Measurements from ENCODE around the gene LRRC63. TPM values are rescaled to one million over a fixed set of nuclear protein-coding genes. Genes with fewer than 3 reads are reported as not detected.

Gene LRRC63
- total RNA-seq, 4 donors from 2014 or later = 0.33 to 1.4 (median 0.38) TPM; not detected in 1

- TF ChIP-seq CTCF (IDR thresholded peaks at IDR 0.05; ENCODE audit: low read depth) = no peak
Measured at GRCh38 chr13:46181840-46182490, 29.8 kb upstream of the LRRC63 start, which contains the start of gene LCP1. LCP1 (minus strand) TSS chr13:46182177; CDS start chr13:46159662, 22,515 bp downstream.

- TF ChIP-seq CTCF (IDR thresholded peaks at IDR 0.05; ENCODE audit: low read depth) = no peak
Measured at GRCh38 chr13:46182491-46182877, 29.2 kb upstream of the LRRC63 start.

- TF ChIP-seq CTCF (IDR thresholded peaks at IDR 0.05; ENCODE audit: low read depth) = no peak
Measured at GRCh38 chr13:46183018-46183946, 28.4 kb upstream of the LRRC63 start.

GRCh38 chr13:46184277-46184699 is 27.4 kb upstream of the LRRC63 start:
- no peak for TF ChIP-seq CTCF (IDR thresholded peaks at IDR 0.05; ENCODE audit: low read depth)

- no peak for TF ChIP-seq CTCF (IDR thresholded peaks at IDR 0.05; ENCODE audit: low read depth)
Measured at GRCh38 chr13:46185634-46186033, 26.1 kb upstream of the LRRC63 start.

GRCh38 chr13:46192412-46192811 is 19.3 kb upstream of the LRRC63 start:
- no peak for TF ChIP-seq CTCF (IDR thresholded peaks at IDR 0.05; ENCODE audit: low read depth)

- TF ChIP-seq CTCF (IDR thresholded peaks at IDR 0.05; ENCODE audit: low read depth) = no peak
Measured at GRCh38 chr13:46195016-46195415, 16.7 kb upstream of the LRRC63 start.

All from subcutaneous adipose tissue (tissue), 4 donors.